Naive thymus-derived CD8-positive, alpha-beta T cell (primary cell): ENCODE results near the gene AHRR. TPM values are rescaled to one million over a fixed set of nuclear protein-coding genes. Genes with fewer than 3 reads are reported as not detected.

Experiments
- ATAC-seq, 2 donors: fragments of 150-1000 bp; cut with Tn5 transposase in 1 of 2; sonication (Bioruptor Pico), chemical (Tn5 transposase) in 1 of 2; 1 replicate in 1 of 2; 2 replicates in 1 of 2; pipeline ENCODE4 v1.10.0; 2021; ENCODE audit warnings: mild to moderate bottlenecking in 2 of 2, moderate library complexity in 2 of 2
- POLR2A ChIA-PET: fragments of 350-600 bp; sonication (Branson Sonifier 250); formaldehyde crosslinking; loops from one replicate; lab custom pipeline; 2021; ENCODE audit warnings: antibody characterized with exemption; lab: Charles Lee
- DNase-seq, 10 donors: peaks; one replicate each; pipeline versions ENCODE4 v3.0.0 to v3.0.0-alpha.2; 2020 to 2022
- H3K27ac Mint-ChIP-seq, 10 donors: one replicate each; pipeline ENCODE4 v1.8.0; 2020 to 2022; ENCODE audit warnings: mild to moderate bottlenecking in 10 of 10, mixed read lengths in 10 of 10, moderate library complexity in 4 of 10, inconsistent platforms in 1 of 10
- H3K27me3 Mint-ChIP-seq, 5 donors: one replicate each; pipeline ENCODE4 v1.8.0; 2021 to 2022; ENCODE audit warnings: mixed read lengths in 5 of 5
- H3K36me3 Mint-ChIP-seq, 3 donors: one replicate each; pipeline ENCODE4 v1.8.0; 2020 to 2022; ENCODE audit warnings: mixed read lengths in 3 of 3, mild to moderate bottlenecking in 2 of 3, inconsistent platforms in 1 of 3
- H3K4me1 Mint-ChIP-seq, 4 donors: one replicate each; pipeline ENCODE4 v1.8.0; 2021 to 2022; ENCODE audit warnings: mixed read lengths in 4 of 4
- H3K4me3 Mint-ChIP-seq, 10 donors: one replicate each; pipeline ENCODE4 v1.8.0; 2020 to 2022; ENCODE audit warnings: mild to moderate bottlenecking in 10 of 10, mixed read lengths in 10 of 10, moderate library complexity in 6 of 10, inconsistent platforms in 1 of 10
- H3K9me3 Mint-ChIP-seq, 9 donors: one replicate each; pipeline ENCODE4 v1.8.0; 2020 to 2022; ENCODE audit warnings: mixed read lengths in 9 of 9, mild to moderate bottlenecking in 3 of 9, inconsistent platforms in 1 of 9, moderate library complexity in 1 of 9
- polyA plus RNA-seq, 3 donors: library from polyadenylated mRNA; unstranded; fragments of 300-500 nt; fragmentation: Illumina TruSeq; gene quantifications; one replicate each; pipeline ENCODE4 v1.2.3, GENCODE V29; 2021
- total RNA-seq, 8 experiments: library from RNA in 2 of 8; stranded (reverse) in 2 of 8; gene quantifications; one replicate each; pipeline ENCODE4 v1.2.3 and lab custom pipeline; 2021 to 2026

Gene AHRR
- total and polyA plus RNA-seq, 5 experiments from 2014 or later, result 0.11 to 7.6 (median 3.0) TPM; not detected in 1

DNA sequence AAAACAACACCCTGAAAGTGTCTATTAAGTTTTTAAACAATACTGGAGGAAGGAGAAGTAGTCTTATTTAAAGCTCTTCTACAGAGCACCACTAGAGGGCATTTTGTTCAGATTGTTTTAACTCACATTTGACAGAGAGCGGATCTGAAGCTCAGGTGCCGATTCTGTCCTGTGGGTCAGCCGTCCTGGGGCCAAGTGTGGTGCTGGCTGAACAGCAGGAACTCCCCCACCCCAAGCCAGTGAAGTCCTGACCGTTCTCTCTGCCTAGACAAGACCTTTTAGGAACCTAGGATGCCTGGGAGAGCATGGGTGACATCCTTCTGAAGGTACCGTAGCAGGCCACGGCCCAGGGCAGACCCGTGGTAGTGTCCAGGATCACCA lies 125.4 kb downstream of the AHRR start:
- H3K4me3 Mint-ChIP-seq, result peak overlapping the region in 2 of 10 donors; percentile 7 to 60
- peaks cover 24 to 64% (median 54%) of the 10 kb centered on the region in 4 donors for H3K4me1 Mint-ChIP-seq
- H3K36me3 Mint-ChIP-seq, result peaks cover 32 to 66% (median 36%) of the 10 kb centered on the region in 3 donors
- peak in 4 of 10 donors; percentile 41 to 58 (median 52) for DNase-seq
- peaks cover 0 to 15% (median 6%) of the 10 kb centered on the region in 9 donors for H3K9me3 Mint-ChIP-seq
- no peaks in the 10 kb centered on the region for H3K27me3 Mint-ChIP-seq
- peak overlapping the region in 6 of 10 donors; percentile 11 to 84 (median 64) for H3K27ac Mint-ChIP-seq
- POLR2A ChIA-PET, result interaction anchor here (0.6 to 2.2 kb wide), 6 partner anchors 14 to 130 kb away, joined by 3 to 6 read pairs (median 4); no protein-coding TSS in a partner anchor
- no peak for ATAC-seq

DNA sequence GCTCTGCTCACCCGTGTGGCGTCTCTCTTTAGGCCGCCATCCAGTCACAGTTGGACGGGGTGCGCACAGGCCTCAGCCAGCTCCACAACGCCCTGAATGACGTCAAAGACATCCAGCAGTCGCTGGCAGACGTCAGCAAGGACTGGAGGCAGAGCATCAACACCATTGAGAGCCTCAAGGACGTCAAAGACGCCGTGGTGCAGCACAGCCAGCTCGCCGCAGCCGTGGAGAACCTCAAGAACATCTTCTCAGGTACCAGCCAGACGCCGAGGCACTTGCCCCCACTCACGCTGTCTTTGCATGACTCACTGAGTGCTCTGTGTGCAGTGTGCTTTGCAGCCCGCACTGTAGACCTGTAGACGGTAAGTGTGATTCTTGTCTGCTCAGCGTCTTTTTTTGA lies 126.0 kb downstream of the AHRR start:
- Mint-ChIP-seq H3K9me3 (peaks cover 4 to 21% (median 12%) of the 10 kb centered on the region in 9 donors), H3K27ac (peak overlapping the region in 1 of 10 donors; percentile 53), H3K36me3 (peaks cover 38 to 72% (median 42%) of the 10 kb centered on the region in 3 donors), H3K4me3 (peak overlapping the region in 1 of 10 donors; percentile 14), H3K27me3 (no peaks in the 10 kb centered on the region), H3K4me1 (peaks cover 26 to 63% (median 54%) of the 10 kb centered on the region in 4 donors)
- ATAC-seq (no peak), DNase-seq (peak in 1 of 10 donors; percentile 27)
- POLR2A ChIA-PET, result interaction anchor here (2.2 kb wide), 1 partner anchor 14 kb away, joined by 5 read pairs; no protein-coding TSS in a partner anchor

GRCh38 chr5:448061-448765 lies 126.7 kb downstream of the AHRR start:
- ATAC-seq, result no peak

DNA sequence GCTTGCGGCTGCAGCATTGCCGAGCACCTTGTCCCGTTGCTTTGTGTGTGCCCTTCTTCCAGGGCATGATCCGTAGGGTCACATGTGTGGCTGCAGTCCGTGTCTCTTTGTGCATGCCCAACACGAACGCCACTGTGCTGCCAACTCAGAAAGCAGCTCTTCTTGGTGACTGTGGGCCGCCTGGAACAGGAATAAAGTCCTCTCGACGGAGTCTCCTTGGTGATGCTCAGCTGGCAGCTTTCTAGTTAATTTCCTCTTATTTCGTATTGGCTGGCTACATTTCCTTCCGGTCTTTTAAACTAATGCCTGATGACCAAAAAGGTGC lies 127.2 kb downstream of the AHRR start:
- H3K36me3 Mint-ChIP-seq, result peaks cover 41 to 84% (median 55%) of the 10 kb centered on the region in 3 donors
- ATAC-seq (no peak), DNase-seq (no peak)
- H3K4me3 Mint-ChIP-seq, result no peak overlapping the region
- POLR2A ChIA-PET, result no interaction called here
- no peaks in the 10 kb centered on the region for H3K27me3 Mint-ChIP-seq
- peaks cover 4 to 23% (median 15%) of the 10 kb centered on the region in 9 donors for H3K9me3 Mint-ChIP-seq
- H3K4me1 Mint-ChIP-seq, result peaks cover 30 to 73% (median 60%) of the 10 kb centered on the region in 4 donors
- H3K27ac Mint-ChIP-seq, result peak overlapping the region in 2 of 10 donors; percentile 46 to 73

More at GRCh38 chr5:448061-448765, 126.7 kb downstream of the AHRR start:
- peak overlapping the region in 2 of 10 donors; percentile 73 to 77 for H3K27ac Mint-ChIP-seq
- H3K36me3 Mint-ChIP-seq, result peaks cover 41 to 79% (median 49%) of the 10 kb centered on the region in 3 donors
- H3K4me3 Mint-ChIP-seq, result no peak overlapping the region
- H3K27me3 Mint-ChIP-seq, result no peaks in the 10 kb centered on the region
- DNase-seq, result peak in 1 of 10 donors; percentile 60
- POLR2A ChIA-PET, result interaction anchor here (2.2 kb wide), 1 partner anchor 13 kb away, joined by 5 read pairs; no protein-coding TSS in a partner anchor
- peaks cover 30 to 68% (median 59%) of the 10 kb centered on the region in 4 donors for H3K4me1 Mint-ChIP-seq
- peaks cover 4 to 23% (median 15%) of the 10 kb centered on the region in 9 donors for H3K9me3 Mint-ChIP-seq

DNA sequence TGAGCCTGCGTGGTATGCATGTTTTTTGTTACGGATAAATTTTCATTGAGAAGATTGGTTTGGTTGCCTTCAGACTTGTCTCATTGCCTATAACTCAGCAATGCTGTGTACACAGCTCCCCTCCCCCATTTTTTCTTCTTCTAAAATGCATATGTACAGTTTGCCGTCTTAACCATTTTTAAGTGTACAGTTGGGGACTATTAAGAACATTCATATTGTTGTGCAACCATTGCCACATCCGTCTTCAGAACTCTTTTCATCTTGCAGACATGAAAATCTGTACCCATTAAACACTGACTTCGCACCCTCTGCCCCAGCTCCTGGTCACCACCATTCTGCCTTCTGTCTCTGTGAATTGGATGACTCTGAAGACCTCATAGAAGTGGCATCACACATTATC lies 127.6 kb downstream of the AHRR start:
- H3K36me3 Mint-ChIP-seq, result peaks cover 42 to 88% (median 58%) of the 10 kb centered on the region in 3 donors
- H3K27me3 Mint-ChIP-seq, result no peaks in the 10 kb centered on the region
- H3K4me1 Mint-ChIP-seq, result peaks cover 32 to 74% (median 61%) of the 10 kb centered on the region in 4 donors
- H3K4me3 Mint-ChIP-seq, result no peak overlapping the region
- no peak overlapping the region for H3K27ac Mint-ChIP-seq
- peaks cover 4 to 23% (median 15%) of the 10 kb centered on the region in 9 donors for H3K9me3 Mint-ChIP-seq
- DNase-seq (peak in 1 of 10 donors; percentile 21), ATAC-seq (no peak)
- POLR2A ChIA-PET, result no interaction called here

GRCh38 chr5:451587-452458 lies 130.3 kb downstream of the AHRR start:
- H3K4me3 Mint-ChIP-seq, result peak overlapping the region in 1 of 10 donors; percentile 37
- peaks cover 4 to 23% (median 15%) of the 10 kb centered on the region in 9 donors for H3K9me3 Mint-ChIP-seq
- peaks cover 27 to 61% (median 49%) of the 10 kb centered on the region in 4 donors for H3K4me1 Mint-ChIP-seq
- ATAC-seq, result no peak
- no peak for DNase-seq
- POLR2A ChIA-PET, result no interaction called here
- H3K27me3 Mint-ChIP-seq, result no peaks in the 10 kb centered on the region
- peak overlapping the region in 1 of 10 donors; percentile 43 for H3K27ac Mint-ChIP-seq
- peaks cover 44 to 97% (median 57%) of the 10 kb centered on the region in 3 donors for H3K36me3 Mint-ChIP-seq

GRCh38 chr5:452978-453710 lies 131.6 kb downstream of the AHRR start:
- peak overlapping the region in 3 of 10 donors; percentile 15 to 44 (median 42) for H3K4me3 Mint-ChIP-seq

GRCh38 chr5:453725-454481 lies 132.4 kb downstream of the AHRR start:
- peak in 1 of 10 donors; percentile 52 for DNase-seq
- Mint-ChIP-seq H3K9me3 (peaks cover 4 to 23% (median 15%) of the 10 kb centered on the region in 9 donors), H3K27me3 (no peaks in the 10 kb centered on the region), H3K27ac (peak overlapping the region in 9 of 10 donors; percentile 31 to 93 (median 61)), H3K36me3 (peaks cover 38 to 97% (median 55%) of the 10 kb centered on the region in 3 donors), H3K4me1 (peaks cover 23 to 43% (median 40%) of the 10 kb centered on the region in 4 donors), H3K4me3 (peak overlapping the region in 5 of 10 donors; percentile 20 to 68 (median 45))
- POLR2A ChIA-PET, result interaction anchor here (0.9 kb wide), 1 partner anchor 10 kb away, joined by 3 read pairs; no protein-coding TSS in a partner anchor
- ATAC-seq, result peak in 1 of 2 donors; percentile 35

More at GRCh38 chr5:452978-453710, 131.6 kb downstream of the AHRR start:
- Mint-ChIP-seq H3K4me1 (peaks cover 25 to 48% (median 45%) of the 10 kb centered on the region in 4 donors), H3K36me3 (peaks cover 44 to 97% (median 55%) of the 10 kb centered on the region in 3 donors), H3K9me3 (peaks cover 4 to 23% (median 15%) of the 10 kb centered on the region in 9 donors), H3K27me3 (no peaks in the 10 kb centered on the region), H3K27ac (peak overlapping the region; percentile 2 to 93 (median 68))
- DNase-seq (no peak), ATAC-seq (no peak)
- POLR2A ChIA-PET, result interaction anchor here (0.9 kb wide), 1 partner anchor 11 kb away, joined by 3 read pairs; no protein-coding TSS in a partner anchor

DNA sequence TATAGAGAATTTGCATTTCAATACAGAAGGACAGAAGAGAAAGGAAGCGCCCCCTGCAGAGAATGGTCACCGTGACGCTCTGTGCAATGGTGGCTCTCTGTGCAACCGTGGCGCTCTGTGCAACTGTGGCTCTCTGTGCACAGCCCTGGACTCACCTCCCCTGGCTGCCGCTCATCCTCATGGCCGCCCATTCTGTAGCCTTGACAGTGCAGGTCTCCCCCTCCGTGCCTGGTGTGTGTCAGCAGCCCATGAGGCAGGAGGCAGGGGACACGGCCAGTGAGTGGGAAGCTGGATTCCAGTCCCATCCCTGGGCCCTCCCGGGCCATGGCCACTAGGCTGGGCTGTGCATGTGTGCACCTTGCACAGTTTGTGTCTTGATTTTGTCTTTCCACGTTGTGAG lies 133.4 kb downstream of the AHRR start:
- POLR2A ChIA-PET, result no interaction called here
- ATAC-seq (no peak), DNase-seq (no peak)
- peak overlapping the region in 2 of 10 donors; percentile 7 to 15 for H3K27ac Mint-ChIP-seq
- peaks cover 21 to 40% (median 34%) of the 10 kb centered on the region in 4 donors for H3K4me1 Mint-ChIP-seq
- peaks cover 30 to 97% (median 47%) of the 10 kb centered on the region in 3 donors for H3K36me3 Mint-ChIP-seq
- H3K9me3 Mint-ChIP-seq, result peaks cover 4 to 23% (median 15%) of the 10 kb centered on the region in 9 donors
- H3K4me3 Mint-ChIP-seq, result no peak overlapping the region
- H3K27me3 Mint-ChIP-seq, result no peaks in the 10 kb centered on the region

GRCh38 chr5:455806-456205 lies 134.3 kb downstream of the AHRR start:
- H3K36me3 Mint-ChIP-seq, result peaks cover 23 to 97% (median 41%) of the 10 kb centered on the region in 3 donors
- POLR2A ChIA-PET, result interaction anchor here (1.8 kb wide), 1 partner anchor 16 kb away, joined by 5 read pairs; no protein-coding TSS in a partner anchor
- DNase-seq (no peak), ATAC-seq (no peak)
- H3K4me1 Mint-ChIP-seq, result peaks cover 25 to 40% (median 31%) of the 10 kb centered on the region in 4 donors
- no peaks in the 10 kb centered on the region for H3K27me3 Mint-ChIP-seq
- peaks cover 4 to 21% (median 15%) of the 10 kb centered on the region in 9 donors for H3K9me3 Mint-ChIP-seq
- H3K4me3 Mint-ChIP-seq, result no peak overlapping the region
- H3K27ac Mint-ChIP-seq, result no peak overlapping the region
